GM12873 (cell line): ENCODE measurements around the gene ACADVL.

Experiments
- CTCF ChIP-seq: IDR thresholded peaks from 2 replicates; pipeline ENCODE4 v1.5.1; 2012; ENCODE audit warnings: low read depth, mild to moderate bottlenecking, moderate library complexity, low read length, control low read depth; ENCODE audit not compliant: insufficient read depth; ENCODE audit errors: missing control alignments

The ACADVL gene

GRCh38 chr17:7240375-7240774 is 20.6 kb downstream of the ACADVL start:
- TF ChIP-seq CTCF = no peak

- TF ChIP-seq CTCF = no peak
These were observed 21.5 kb downstream of the ACADVL start for GRCh38 chr17:7241090-7241733.

GRCh38 chr17:7241783-7242716 is 22.3 kb downstream of the ACADVL start, which contains the start of gene GABARAP:
Gene GABARAP, minus strand, starts transcription at chr17:7242449. Its CDS starts 119 bp downstream, at chr17:7242330.
- no peak for TF ChIP-seq CTCF

GRCh38 chr17:7242717-7243452 is 23.1 kb downstream of the ACADVL start:
- TF ChIP-seq CTCF = no peak

GRCh38 chr17:7243453-7243729 is 23.7 kb downstream of the ACADVL start:
- TF ChIP-seq CTCF = no peak

GRCh38 chr17:7246779-7247178 is 27.0 kb downstream of the ACADVL start:
- TF ChIP-seq CTCF = no peak

GRCh38 chr17:7248796-7249195 is 29.1 kb downstream of the ACADVL start:
- TF ChIP-seq CTCF = no peak
